ENCODE results near the gene FYB2. TPM values are rescaled to one million over a fixed set of nuclear protein-coding genes. Genes with fewer than 3 reads are reported as not detected.

Gene FYB2
- total and polyA plus RNA-seq, 9 donors: 0.06 to 0.82 (median 0.18) TPM; not detected in 5

GRCh38 chr1:56836359-56836758, 17.2 kb upstream of the FYB2 start:
- Histone ChIP-seq H3K9me3 (replicated peaks; ENCODE audit: control insufficient read depth, low read depth, low read length) (peaks cover 3% of the 10 kb centered on the region), H3K4me1 (ENCODE audit: control insufficient read depth, insufficient read depth, low read length) (no peaks in the 10 kb centered on the region), H3K27me3 (ENCODE audit: control insufficient read depth, insufficient read depth, low read length) (no peaks in the 10 kb centered on the region), H3K27ac (ENCODE audit: low read length) (no peak overlapping the region), H3K36me3 (ENCODE audit: control insufficient read depth, insufficient read depth, low read length) (no peaks in the 10 kb centered on the region), H3K4me3 (ENCODE audit: low read length) (no peak overlapping the region)
- WGBS (ENCODE audit: insufficient coverage): 87% methylated on average over 3 of the region's 4 CpGs
- DNase-seq: no peak

- Histone ChIP-seq H3K4me1 (ENCODE audit: control insufficient read depth, insufficient read depth, low read length) (no peaks in the 10 kb centered on the region), H3K27ac (ENCODE audit: low read length) (no peak overlapping the region), H3K4me3 (ENCODE audit: low read length) (no peak overlapping the region), H3K27me3 (ENCODE audit: control insufficient read depth, insufficient read depth, low read length) (no peaks in the 10 kb centered on the region), H3K36me3 (ENCODE audit: control insufficient read depth, insufficient read depth, low read length) (no peaks in the 10 kb centered on the region), H3K9me3 (replicated peaks; ENCODE audit: control insufficient read depth, low read depth, low read length) (peaks cover 3% of the 10 kb centered on the region)
- no peak for DNase-seq
- WGBS (ENCODE audit: insufficient coverage): 94% methylated on average over 5 of the region's 5 CpGs
Observed at GRCh38 chr1:56835657-56836056, 16.5 kb upstream of the FYB2 start.

- WGBS (ENCODE audit: insufficient coverage): 94% methylated on average over 4 of the region's 5 CpGs
Observed at GRCh38 chr1:56834137-56834900, 15.1 kb upstream of the FYB2 start.

GRCh38 chr1:56833088-56833487, 13.9 kb upstream of the FYB2 start:
- WGBS (ENCODE audit: insufficient coverage): 80% methylated on average over 1 of the region's 4 CpGs
- no peaks in the 10 kb centered on the region for H3K4me1 ChIP-seq (ENCODE audit: control insufficient read depth, insufficient read depth, low read length)
- DNase-seq: no peak
- H3K4me3 ChIP-seq (ENCODE audit: low read length): no peak overlapping the region
- H3K9me3 ChIP-seq (replicated peaks; ENCODE audit: control insufficient read depth, low read depth, low read length): no peaks in the 10 kb centered on the region
- no peaks in the 10 kb centered on the region for H3K36me3 ChIP-seq (ENCODE audit: control insufficient read depth, insufficient read depth, low read length)
- no peaks in the 10 kb centered on the region for H3K27me3 ChIP-seq (ENCODE audit: control insufficient read depth, insufficient read depth, low read length)
- H3K27ac ChIP-seq (ENCODE audit: low read length): no peak overlapping the region

More at GRCh38 chr1:56834137-56834900, 15.1 kb upstream of the FYB2 start:
- no peaks in the 10 kb centered on the region for H3K27me3 ChIP-seq (ENCODE audit: control insufficient read depth, insufficient read depth, low read length)
- no peak for DNase-seq
- H3K4me1 ChIP-seq (ENCODE audit: control insufficient read depth, insufficient read depth, low read length): no peaks in the 10 kb centered on the region
- no peak overlapping the region for H3K4me3 ChIP-seq (ENCODE audit: low read length)
- no peak overlapping the region for H3K27ac ChIP-seq (ENCODE audit: low read length)
- H3K9me3 ChIP-seq (replicated peaks; ENCODE audit: control insufficient read depth, low read depth, low read length): no peaks in the 10 kb centered on the region
- H3K36me3 ChIP-seq (ENCODE audit: control insufficient read depth, insufficient read depth, low read length): no peaks in the 10 kb centered on the region

- no peaks in the 10 kb centered on the region for H3K4me1 ChIP-seq (ENCODE audit: control insufficient read depth, insufficient read depth, low read length)
- no CpG with 5 or more reads among the region's 8 CpGs for WGBS (ENCODE audit: insufficient coverage)
- no peak overlapping the region for H3K4me3 ChIP-seq (ENCODE audit: low read length)
- no peak overlapping the region for H3K27ac ChIP-seq (ENCODE audit: low read length)
- no peaks in the 10 kb centered on the region for H3K9me3 ChIP-seq (replicated peaks; ENCODE audit: control insufficient read depth, low read depth, low read length)
- no peaks in the 10 kb centered on the region for H3K36me3 ChIP-seq (ENCODE audit: control insufficient read depth, insufficient read depth, low read length)
- DNase-seq: peak; percentile 82
- H3K27me3 ChIP-seq (ENCODE audit: control insufficient read depth, insufficient read depth, low read length): no peaks in the 10 kb centered on the region
Observed at GRCh38 chr1:56831871-56832693, 12.9 kb upstream of the FYB2 start.

GRCh38 chr1:56830052-56830451, 10.8 kb upstream of the FYB2 start:
- Histone ChIP-seq H3K9me3 (replicated peaks; ENCODE audit: control insufficient read depth, low read depth, low read length) (no peaks in the 10 kb centered on the region), H3K27me3 (ENCODE audit: control insufficient read depth, insufficient read depth, low read length) (no peaks in the 10 kb centered on the region), H3K4me1 (ENCODE audit: control insufficient read depth, insufficient read depth, low read length) (no peaks in the 10 kb centered on the region), H3K36me3 (ENCODE audit: control insufficient read depth, insufficient read depth, low read length) (no peaks in the 10 kb centered on the region), H3K27ac (ENCODE audit: low read length) (no peak overlapping the region), H3K4me3 (ENCODE audit: low read length) (no peak overlapping the region)
- 80% methylated on average over 1 of the region's 4 CpGs for WGBS (ENCODE audit: insufficient coverage)
- no peak for DNase-seq

- Histone ChIP-seq H3K4me1 (ENCODE audit: control insufficient read depth, insufficient read depth, low read length) (no peaks in the 10 kb centered on the region), H3K36me3 (ENCODE audit: control insufficient read depth, insufficient read depth, low read length) (no peaks in the 10 kb centered on the region), H3K9me3 (replicated peaks; ENCODE audit: control insufficient read depth, low read depth, low read length) (no peaks in the 10 kb centered on the region), H3K4me3 (ENCODE audit: low read length) (no peak overlapping the region), H3K27ac (ENCODE audit: low read length) (no peak overlapping the region), H3K27me3 (ENCODE audit: control insufficient read depth, insufficient read depth, low read length) (no peaks in the 10 kb centered on the region)
- DNase-seq: no peak
Observed at GRCh38 chr1:56827711-56828110, 8.5 kb upstream of the FYB2 start.

- Histone ChIP-seq H3K27me3 (ENCODE audit: control insufficient read depth, insufficient read depth, low read length) (peaks cover 2% of the 10 kb centered on the region), H3K9me3 (replicated peaks; ENCODE audit: control insufficient read depth, low read depth, low read length) (no peaks in the 10 kb centered on the region), H3K27ac (ENCODE audit: low read length) (no peak overlapping the region), H3K4me3 (ENCODE audit: low read length) (no peak overlapping the region), H3K36me3 (ENCODE audit: control insufficient read depth, insufficient read depth, low read length) (no peaks in the 10 kb centered on the region), H3K4me1 (ENCODE audit: control insufficient read depth, insufficient read depth, low read length) (peaks cover 5% of the 10 kb centered on the region)
- WGBS (ENCODE audit: insufficient coverage): no CpG with 5 or more reads among the region's 4 CpGs
- no peak for DNase-seq
Observed at GRCh38 chr1:56825436-56825835, 6.2 kb upstream of the FYB2 start.

GRCh38 chr1:56824938-56825337, 5.7 kb upstream of the FYB2 start:
- Histone ChIP-seq H3K27ac (ENCODE audit: low read length) (no peak overlapping the region), H3K4me1 (ENCODE audit: control insufficient read depth, insufficient read depth, low read length) (peaks cover 5% of the 10 kb centered on the region), H3K36me3 (ENCODE audit: control insufficient read depth, insufficient read depth, low read length) (no peaks in the 10 kb centered on the region), H3K27me3 (ENCODE audit: control insufficient read depth, insufficient read depth, low read length) (peaks cover 2% of the 10 kb centered on the region), H3K9me3 (replicated peaks; ENCODE audit: control insufficient read depth, low read depth, low read length) (no peaks in the 10 kb centered on the region), H3K4me3 (ENCODE audit: low read length) (no peak overlapping the region)
- no peak for DNase-seq
- WGBS (ENCODE audit: insufficient coverage): no CpG with 5 or more reads among the region's 1 CpG

GRCh38 chr1:56824271-56824670, 5.1 kb upstream of the FYB2 start:
- Histone ChIP-seq H3K9me3 (replicated peaks; ENCODE audit: control insufficient read depth, low read depth, low read length) (no peaks in the 10 kb centered on the region), H3K4me1 (ENCODE audit: control insufficient read depth, insufficient read depth, low read length) (peaks cover 5% of the 10 kb centered on the region), H3K27me3 (ENCODE audit: control insufficient read depth, insufficient read depth, low read length) (peaks cover 7% of the 10 kb centered on the region), H3K36me3 (ENCODE audit: control insufficient read depth, insufficient read depth, low read length) (no peaks in the 10 kb centered on the region), H3K27ac (ENCODE audit: low read length) (no peak overlapping the region), H3K4me3 (ENCODE audit: low read length) (no peak overlapping the region)
- WGBS (ENCODE audit: insufficient coverage): no CpG with 5 or more reads among the region's 2 CpGs
- DNase-seq: no peak
